Skin epidermis (tissue), 12 donors: ENCODE results near the gene F2RL3.
"Not testable (repeated sequence)": the region's sequence is repeated elsewhere in the genome, so short reads cannot be mapped to it uniquely, and the experiment has no call there.

Experiments
- H3K27ac ChIP-seq, 21 experiments: fragments of 200-600 bp; sonication (generic) in 11 of 21; one replicate each; pipeline ENCODE4 v1.5.0; 2020; ENCODE audit warnings: mild to moderate bottlenecking in 3 of 21, inconsistent platforms in 2 of 21, moderate library complexity in 2 of 21
- H3K4me3 ChIP-seq, 7 experiments: fragments of 200-600 bp; sonication (generic) in 2 of 7; one replicate each; pipeline ENCODE4 v1.5.0; 2020; ENCODE audit warnings: inconsistent platforms in 2 of 7, mild to moderate bottlenecking in 2 of 7, moderate library complexity in 1 of 7

The F2RL3 gene

DNA sequence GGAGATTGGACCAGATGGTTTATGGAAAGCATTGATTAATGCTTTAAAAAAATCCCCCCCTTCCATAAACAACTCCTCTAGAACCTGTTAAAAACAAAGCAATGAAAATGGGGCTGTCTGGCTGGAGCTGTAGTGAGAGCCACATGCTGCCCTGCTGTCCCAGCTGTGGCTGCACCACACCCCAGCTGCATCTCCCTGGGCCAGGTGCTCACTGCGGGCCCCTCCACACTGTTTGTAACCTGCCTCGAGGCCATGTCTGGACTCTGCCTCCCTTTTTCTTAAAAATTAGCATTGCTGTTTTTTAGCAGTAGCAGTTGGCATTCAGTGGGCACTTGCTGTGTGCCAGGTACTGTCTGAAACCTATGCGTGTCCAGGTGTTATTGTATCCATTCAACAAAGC is 15.2 kb upstream of the F2RL3 start:
- Histone ChIP-seq H3K4me3 (no peak overlapping the region), H3K27ac (peak overlapping the region in 7 of 21 experiments; percentile 1 to 73 (median 27))

GRCh38 chr19:16874250-16874977 is 14.4 kb upstream of the F2RL3 start:
- peak overlapping the region in 7 of 21 experiments; percentile 1 to 54 (median 25) for H3K27ac ChIP-seq
- no peak overlapping the region for H3K4me3 ChIP-seq

DNA sequence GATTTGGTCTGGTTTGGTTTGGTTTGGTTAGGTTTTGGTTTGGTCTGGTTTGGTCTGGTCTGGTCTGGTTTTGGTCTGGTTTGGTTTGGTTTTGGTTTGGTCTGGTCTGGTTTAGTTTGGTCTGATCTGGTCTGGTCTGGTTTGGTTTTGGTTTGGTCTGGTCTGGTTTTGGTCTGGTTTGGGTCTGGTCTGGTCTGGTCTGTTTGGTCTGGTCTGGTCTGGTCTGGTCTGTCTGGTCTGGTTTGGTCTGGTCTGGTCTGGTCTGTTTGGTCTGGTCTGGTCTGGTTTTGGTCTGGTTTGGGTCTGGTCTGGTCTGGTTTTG is 13.9 kb upstream of the F2RL3 start:
- H3K4me3 ChIP-seq, result not testable (repeated sequence)
- H3K27ac ChIP-seq, result peak overlapping the region in 3 of 21 experiments; percentile 22 to 54 (median 23)

GRCh38 chr19:16875584-16876555 is 12.9 kb upstream of the F2RL3 start:
- peak overlapping the region in 5 of 21 experiments; percentile 11 to 60 (median 38) for H3K27ac ChIP-seq
- H3K4me3 ChIP-seq, result no peak overlapping the region

- no peak overlapping the region for H3K4me3 ChIP-seq
- H3K27ac ChIP-seq, result peak overlapping the region in 2 of 21 experiments; percentile 12 to 57
Measured at GRCh38 chr19:16876904-16877361, 11.9 kb upstream of the F2RL3 start.

- Histone ChIP-seq H3K4me3 (no peak overlapping the region), H3K27ac (peak overlapping the region in 4 of 21 experiments; percentile 10 to 57 (median 36))
Measured at GRCh38 chr19:16877581-16877980, 11.2 kb upstream of the F2RL3 start.

DNA sequence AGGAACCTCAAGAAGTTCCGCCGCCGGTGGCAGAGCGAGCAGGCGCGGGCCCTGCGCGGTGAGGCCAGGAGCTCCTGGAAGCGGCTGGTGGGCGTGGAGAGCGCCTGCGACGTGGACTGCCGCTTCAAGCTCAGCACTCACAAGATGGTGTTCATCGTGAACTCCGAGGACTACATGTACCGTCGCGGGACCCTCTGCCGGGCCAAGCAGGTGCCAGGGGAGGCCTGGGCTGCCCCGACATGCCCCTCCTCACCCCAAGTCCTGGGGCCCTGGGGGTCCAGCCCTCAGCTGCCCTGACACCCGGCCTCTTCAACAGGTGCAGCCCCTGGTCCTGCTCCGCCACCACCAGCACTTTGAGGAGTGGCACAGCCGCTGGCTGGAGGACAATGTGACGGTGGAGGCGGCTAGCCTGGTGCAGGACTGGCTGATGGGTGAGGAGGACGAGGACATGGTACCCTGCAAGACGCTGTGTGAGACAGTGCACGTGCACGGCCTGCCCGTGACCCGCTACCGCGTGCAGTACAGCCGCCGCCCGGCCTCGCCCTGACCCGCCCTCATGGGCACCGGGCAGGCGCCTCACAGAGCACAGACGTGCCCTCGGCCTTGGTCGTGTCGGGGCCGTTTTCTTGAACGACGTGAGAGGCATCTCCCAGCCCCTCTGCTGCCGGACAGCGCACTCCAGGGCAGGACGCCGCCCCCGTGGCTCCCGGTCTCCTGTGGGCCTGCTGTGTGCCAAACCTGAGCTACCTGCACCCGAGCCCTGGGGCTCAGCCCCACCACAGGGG is 10.4 kb upstream of the F2RL3 start:
- Histone ChIP-seq H3K4me3 (no peak overlapping the region), H3K27ac (peak overlapping the region in 2 of 21 experiments; percentile 57)

DNA sequence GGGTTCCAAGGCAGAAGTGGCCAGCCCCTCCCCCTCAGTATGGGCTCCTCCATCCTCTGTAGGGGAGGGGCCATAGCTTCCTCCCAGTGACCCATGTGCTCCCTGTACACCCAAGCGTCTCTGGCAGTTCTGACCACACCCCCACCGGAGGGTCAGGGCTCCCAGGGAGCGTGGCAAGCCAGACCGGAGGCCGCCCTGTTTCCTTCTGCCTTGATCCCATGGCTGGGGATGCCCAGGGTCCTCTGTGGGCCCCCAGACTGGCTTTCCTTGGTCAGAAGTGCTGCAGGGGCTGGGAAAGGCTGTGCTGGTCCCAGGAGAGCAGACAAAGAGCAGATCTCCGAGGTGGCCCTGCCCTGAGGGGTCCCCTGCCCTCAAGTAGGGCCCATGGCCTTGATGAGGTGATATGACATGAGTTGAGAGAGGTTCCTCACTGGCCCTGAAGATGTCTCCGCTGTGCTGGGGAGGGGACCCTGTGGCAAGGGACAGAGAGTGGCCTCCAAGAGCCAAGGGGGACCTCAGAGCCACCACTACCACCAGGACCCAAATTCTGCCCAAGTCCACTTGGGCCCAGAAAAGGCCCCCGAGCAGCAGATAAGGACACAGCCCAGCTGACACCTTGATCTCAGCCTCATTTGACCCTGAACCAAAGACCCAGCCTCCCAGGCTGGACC is 7.8 kb upstream of the F2RL3 start:
- no peak overlapping the region for H3K4me3 ChIP-seq

GRCh38 chr19:16882146-16882545 is 6.7 kb upstream of the F2RL3 start:
- Histone ChIP-seq H3K4me3 (no peak overlapping the region), H3K27ac (no peak overlapping the region)

More for the DNA sequence above, 7.8 kb upstream of the F2RL3 start:
- no peak overlapping the region for H3K27ac ChIP-seq

DNA sequence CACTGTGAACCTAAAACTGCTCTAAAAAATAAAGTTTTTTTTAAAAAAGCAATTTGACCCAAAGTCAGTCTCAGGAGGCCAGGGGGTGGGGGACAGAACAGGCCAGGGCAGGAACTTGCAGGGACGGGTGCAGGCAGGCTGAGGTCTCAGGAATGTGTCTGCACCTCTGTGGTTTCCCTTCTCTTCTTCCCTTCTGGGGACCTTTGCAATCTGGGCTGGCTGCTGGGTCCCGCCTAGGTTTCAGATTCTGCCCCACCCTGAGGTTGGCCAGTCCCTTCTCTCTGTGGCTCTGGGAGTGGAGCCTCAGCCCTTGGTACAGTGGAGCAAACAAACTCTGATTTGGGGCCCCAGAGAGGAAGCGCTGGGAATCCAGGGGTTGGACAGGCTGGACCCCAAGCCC is 5.3 kb upstream of the F2RL3 start:
- H3K27ac ChIP-seq, result peak overlapping the region in 1 of 21 experiments; percentile 51
- no peak overlapping the region for H3K4me3 ChIP-seq

GRCh38 chr19:16885166-16885565 is 3.6 kb upstream of the F2RL3 start:
- H3K27ac ChIP-seq, result no peak overlapping the region
- H3K4me3 ChIP-seq, result no peak overlapping the region

- Histone ChIP-seq H3K27ac (peak overlapping the region in 7 of 21 experiments; percentile 8 to 84 (median 49)), H3K4me3 (no peak overlapping the region)
Measured at GRCh38 chr19:16886305-16886880, 2.4 kb upstream of the F2RL3 start.

GRCh38 chr19:16887353-16888265 is 1.2 kb upstream of the F2RL3 start:
- Histone ChIP-seq H3K27ac (peak overlapping the region in 6 of 21 experiments; percentile 1 to 84 (median 30)), H3K4me3 (no peak overlapping the region)

- Histone ChIP-seq H3K4me3 (peak overlapping the region in 3 of 7 experiments; percentile 1 to 6 (median 3)), H3K27ac (peak overlapping the region in 9 of 21 experiments; percentile 14 to 84 (median 51))
Measured at GRCh38 chr19:16889366-16889882, 625 bp downstream of the F2RL3 start.

- peak overlapping the region in 5 of 21 experiments; percentile 31 to 84 (median 58) for H3K27ac ChIP-seq
- H3K4me3 ChIP-seq, result peak overlapping the region in 1 of 7 experiments; percentile 3
Measured at GRCh38 chr19:16889883-16890460, 1.2 kb downstream of the F2RL3 start.

DNA sequence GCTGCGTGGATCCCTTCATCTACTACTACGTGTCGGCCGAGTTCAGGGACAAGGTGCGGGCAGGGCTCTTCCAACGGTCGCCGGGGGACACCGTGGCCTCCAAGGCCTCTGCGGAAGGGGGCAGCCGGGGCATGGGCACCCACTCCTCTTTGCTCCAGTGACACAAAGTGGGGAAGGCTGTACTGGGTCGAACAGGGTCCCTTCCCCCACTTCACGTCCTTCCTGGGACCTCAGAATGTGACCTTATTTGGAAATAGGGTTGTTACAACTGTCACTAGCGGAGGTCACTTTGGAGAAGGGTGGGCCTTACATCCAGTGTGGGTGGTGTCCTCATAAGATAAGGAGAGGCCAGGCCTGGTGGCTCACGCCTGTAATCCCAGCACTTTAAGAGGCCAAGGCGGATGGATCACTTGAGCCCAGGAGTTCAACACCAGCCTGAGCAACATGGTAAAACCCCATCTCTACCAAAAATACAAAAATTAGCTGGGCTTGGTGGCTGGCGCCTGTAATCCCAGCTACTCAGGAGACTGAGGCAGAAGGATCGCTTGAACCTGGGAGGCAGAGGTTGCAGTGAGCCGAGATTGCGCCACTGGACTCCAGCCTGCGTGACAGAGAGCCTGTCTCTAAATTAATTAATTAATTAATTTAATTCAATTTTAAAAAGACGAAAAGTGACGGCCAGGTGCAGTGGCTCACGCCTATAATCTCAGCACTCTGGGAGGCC is 1.8 kb downstream of the F2RL3 start:
- no peak overlapping the region for H3K4me3 ChIP-seq
- H3K27ac ChIP-seq, result peak overlapping the region in 2 of 21 experiments; percentile 31 to 84
